K562 (cell line): ENCODE measurements around the gene PRF1. TPM values are rescaled to one million over a fixed set of nuclear protein-coding genes. Genes with fewer than 3 reads are reported as not detected.
A peak's percentile ranks its signal among the peaks of the same experiment; 100 is the strongest.

Source experiments
- ATAC-seq: fragments of 200-7000 bp; cut with Tn5 transposase; 3 replicates; pipeline ENCODE4 v1.9.1; 2020; ENCODE audit warnings: moderate library complexity
- BruUV-seq: library from RNA; stranded (reverse); fragments of 400-500 nt; replicated peaks from 2 replicates; lab custom pipeline; 2021; lab: Mats Ljungman, UMichigan
- CTCF ChIA-PET: fragments of 300-600 bp; formaldehyde crosslinking; extraction: SDS; loops from one replicate; lab custom pipeline; 2021; ENCODE audit warnings: low intra/inter-chr PET ratio; lab: Yijun Ruan, JAX
- POLR2A ChIA-PET: fragments of 300-600, 350-650 bp; sonication (Branson Sonifier 250); formaldehyde crosslinking; extraction: SDS; loops from one replicate; lab custom pipeline; 2021; ENCODE audit warnings: antibody characterized with exemption, inconsistent platforms; lab: Yijun Ruan, JAX
- DNase-seq, 4 experiments: peaks; one replicate each; pipeline versions ENCODE4 v3.0.0 to v3.0.0-alpha.2; 2011 to 2018; ENCODE audit warnings: low spot score in 3 of 4, mixed read lengths in 3 of 4; ENCODE audit errors: extremely low read depth in 1 of 4
- FAIRE-seq: peaks from 2 replicates; lab custom pipeline; 2011; peaks lifted over from hg19 to GRCh38; lab: Jason Lieb, UNC
- H2AFZ ChIP-seq: 2 replicates; pipeline ENCODE4 v1.6.0; 2011; ENCODE audit warnings: low read depth, low read length, control low read depth, inconsistent platforms
- H3K27ac ChIP-seq: fragments of 200-600 bp; 3 replicates; pipeline ENCODE4 v1.8.0; 2011; ENCODE audit warnings: low read depth, mild to moderate bottlenecking, control low read depth, inconsistent platforms, low read length, moderate library complexity, mixed read lengths; ENCODE audit errors: extremely low read depth
- H3K27me3 ChIP-seq, 2 experiments: fragments of 300-600 bp in 1 of 2; 2 replicates in 1 of 2; 3 replicates in 1 of 2; pipeline versions ENCODE4 v1.6.0 to v1.8.0; 2011; ENCODE audit warnings: inconsistent platforms in 2 of 2, low read length in 2 of 2, mild to moderate bottlenecking in 1 of 2, mixed read lengths in 1 of 2, moderate library complexity in 1 of 2; ENCODE audit not compliant: control insufficient read depth in 2 of 2, insufficient read depth in 2 of 2
- H3K36me3 ChIP-seq: fragments of 300-600 bp; 3 replicates; pipeline ENCODE4 v1.8.0; 2011; ENCODE audit warnings: mild to moderate bottlenecking, low read length, inconsistent platforms; ENCODE audit not compliant: control insufficient read depth, insufficient read depth
- H3K4me1 ChIP-seq, 2 experiments: fragments of 200-600 bp in 1 of 2; replicated peaks in 1 of 2; 2 replicates in 1 of 2; 3 replicates in 1 of 2; pipeline versions ENCODE4 v1.5.1 to v1.8.0; 2011; ENCODE audit warnings: inconsistent platforms in 2 of 2, low read length in 2 of 2, mild to moderate bottlenecking in 1 of 2, mixed read lengths in 1 of 2, moderate library complexity in 1 of 2; ENCODE audit not compliant: control insufficient read depth in 2 of 2, insufficient read depth in 2 of 2
- H3K4me2 ChIP-seq: 2 replicates; pipeline ENCODE4 v1.6.1; 2011; ENCODE audit warnings: low read length, control low read depth, inconsistent platforms, mixed read lengths; ENCODE audit not compliant: insufficient read depth
- H3K4me3 ChIP-seq: fragments of 200-600 bp; sonication (generic), shearing (Covaris generic); 2 replicates; pipeline ENCODE4 v1.5.1; 2016; ENCODE audit warnings: control low read depth, inconsistent platforms
- H3K79me2 ChIP-seq: fragments of 200-600 bp; 3 replicates; pipeline ENCODE4 v1.8.0; 2011; ENCODE audit warnings: low read length, inconsistent platforms; ENCODE audit not compliant: control insufficient read depth, insufficient read depth
- H3K9ac ChIP-seq, 2 experiments: 2 replicates each; pipeline versions ENCODE4 v1.6.0 to v1.6.1; 2011; ENCODE audit warnings: low read depth in 2 of 2, low read length in 2 of 2, control low read depth in 1 of 2, inconsistent platforms in 1 of 2, mild to moderate bottlenecking in 1 of 2, mixed read lengths in 1 of 2; ENCODE audit not compliant: insufficient read depth in 1 of 2
- H3K9me1 ChIP-seq: one replicate; pipeline ENCODE4 v1.6.0; 2011; ENCODE audit warnings: inconsistent platforms, mild to moderate bottlenecking, low read length, moderate library complexity; ENCODE audit not compliant: control insufficient read depth, insufficient read depth
- H3K9me3 ChIP-seq: replicated peaks from 2 replicates; pipeline ENCODE4 v1.5.1; 2011; ENCODE audit warnings: low read depth, low read length, inconsistent platforms; ENCODE audit not compliant: control insufficient read depth, insufficient read depth
- H4K20me1 ChIP-seq: replicated peaks from 2 replicates; pipeline ENCODE4 v1.6.1; 2011; ENCODE audit warnings: low read length, inconsistent platforms, mixed read lengths; ENCODE audit not compliant: control insufficient read depth, insufficient read depth
- ARID1B ChIP-seq: fragments of 450-650 bp; IDR thresholded peaks from 2 replicates; pipeline ENCODE4 v1.6.1; 2016; ENCODE audit warnings: antibody characterized with exemption, mild to moderate bottlenecking, inconsistent platforms
- ATF3 ChIP-seq, 2 experiments: fragments of 450-650 bp in 1 of 2; sonication (generic) in 1 of 2; formaldehyde crosslinking in 1 of 2; IDR thresholded peaks in 1 of 2; conservative IDR thresholded peaks in 1 of 2; 2 replicates each; pipeline versions ENCODE4 v1.6.1 to v1.8.1; 2016 to 2023; ENCODE audit warnings: mild to moderate bottlenecking in 2 of 2, moderate library complexity in 2 of 2, inconsistent platforms in 1 of 2, missing genetic modification reagents in 1 of 2
- HMBOX1 ChIP-seq: sonication (generic); IDR thresholded peaks from 2 replicates; pipeline ENCODE4 v1.6.1; 2016
- NR2F6 ChIP-seq: fragments of 450-650 bp; formaldehyde crosslinking; IDR thresholded peaks from 2 replicates; pipeline ENCODE4 v1.4.0; 2020; ENCODE audit warnings: mild to moderate bottlenecking
- SMAD4 ChIP-seq: fragments of 250-450 bp; sonication (Bioruptor Pico); conservative IDR thresholded peaks from 2 replicates; pipeline ENCODE4 v1.8.0; 2021; ENCODE audit warnings: inconsistent platforms, mild to moderate bottlenecking, moderate library complexity
- SMARCA4 ChIP-seq: fragments of 450-650 bp; IDR thresholded peaks from 2 replicates; pipeline ENCODE4 v1.6.1; 2016
- TAF1 ChIP-seq: IDR thresholded peaks from 2 replicates; pipeline ENCODE4 v1.6.1; 2011; ENCODE audit warnings: mild to moderate bottlenecking, low read length, moderate library complexity; ENCODE audit not compliant: insufficient read depth, control insufficient read depth, severe bottlenecking; ENCODE audit errors: extremely low read depth
- TBL1XR1 ChIP-seq, 2 experiments: IDR thresholded peaks; 2 replicates each; pipeline ENCODE4 v1.6.1; 2012; ENCODE audit warnings: improper control_type of control experiment in 2 of 2, low read length in 2 of 2, mild to moderate bottlenecking in 1 of 2
- WGBS: fragments of 100-300 bp; shearing (Covaris generic); methylation state at CpG from one replicate; pipeline ENCODE4 v1.1.6; 2016; ENCODE audit warnings: low coverage, mixed read lengths; ENCODE audit not compliant: insufficient coverage; ENCODE audit errors: missing lambda C conversion rate; 5-methylcytosine and 5-hydroxymethylcytosine counted together
- in situ Hi-C: fragments of 300-500 bp; cut with MboI; formaldehyde crosslinking; loops from 4 replicates; pipeline ENCODE4 v1.15.0; 2018; ENCODE audit warnings: inconsistent platforms, mixed read lengths
- intact Hi-C: fragments of 100-400 bp; cut with micrococcal nuclease; formaldehyde crosslinking; loops from 2 replicates; pipeline ENCODE4 v1.14.2; 2022
- polyA plus RNA-seq, 8 experiments: library from polyadenylated mRNA; depleted of rRNA in 4 of 8; stranded (reverse) in 5 of 8; unstranded in 3 of 8; fragments of >200 nt; fragmentation: Nextera tagmentation in 2 of 8; fragmentation: Illumina TruSeq in 1 of 8; extraction: Ambion mirVana in 2 of 8; extraction: Trizol in 1 of 8; gene quantifications; 2 replicates each; pipeline versions ENCODE4 v1.2.1 to v1.2.3, GENCODE V29; 2011 to 2014; ENCODE audit warnings: inconsistent platforms in 1 of 8, missing spikeins in 1 of 8
- total RNA-seq, 7 experiments: library from RNA; depleted of rRNA in 6 of 7; stranded (reverse); fragments of >200 nt in 6 of 7; fragmentation: Illumina TruSeq in 2 of 7; extraction: Trizol in 2 of 7; gene quantifications; 2 replicates each; pipeline versions ENCODE4 v1.2.1 to v1.2.3, GENCODE V29; 2011 to 2021; ENCODE audit warnings: low replicate concordance in 1 of 7

Gene PRF1
- total and polyA plus RNA-seq, 9 of the 15 experiments (the other 6 are each of a cell fraction or from before 2014, with no cell fraction given): 3.8 to 8.6 (median 6.3) TPM

- TF ChIP-seq SMAD4 (CRISPR knock-in tag) (peak; percentile 48; the same call in 1 of the 2 replicates), HMBOX1 (no peak), ARID1B (peak; percentile 37; the same call in 1 of the 2 replicates), SMARCA4 (peak; percentile 22; the same call in 1 of the 2 replicates), NR2F6 (no peak), TBL1XR1 (IDR thresholded peaks at IDR 0.05; ENCODE audit: low read length in 2 of 2) (0 out of 4 replicates have a peak, but pooled peaks of 1 of the 2 experiments have one; percentile 50)
These were observed 15.4 kb upstream of the PRF1 start (continued) for GRCh38 chr10:70617798-70618568.

- Histone ChIP-seq H3K79me2 (no peaks in the 10 kb centered on the region), H3K9me1 (no peaks in the 10 kb centered on the region), H3K27me3 (no peaks in the 10 kb centered on the region), H3K4me1 (peaks cover 0 to 24% of the 10 kb centered on the region in 2 experiments; a peak in 4 of 5 replicates), H3K4me2 (no peak overlapping the region), H3K9ac (no peak overlapping the region), H3K36me3 (no peaks in the 10 kb centered on the region), H3K4me3 (no peak overlapping the region), H3K9me3 (peaks cover 12% of the 10 kb centered on the region), H4K20me1 (no peaks in the 10 kb centered on the region), H2AFZ (peak overlapping the region; percentile 36; the same call in 1 of the 2 replicates), H3K27ac (no peak overlapping the region)
- no peak for DNase-seq
- no TSS peak for BruUV-seq
- intact Hi-C loops (loop anchor here (5.0 kb wide), 3 partner anchors 39 to 201 kb away; partner anchors contain the start of gene SGPL1), in situ Hi-C loops (no loop called here)
- no peak for FAIRE-seq
- WGBS: 83% methylated on average over 4 of the region's 4 CpGs
- ChIA-PET POLR2A (interaction anchor here (0.7 kb wide), 2 partner anchors 14 to 142 kb away, joined by 3 to 4 read pairs; partner anchors contain the start of gene PRF1), CTCF (no interaction called here)
- no peak for ATAC-seq
- TF ChIP-seq TAF1 (no peak), ATF3 (IDR thresholded peaks at IDR 0.05) (no peak), ATF3 (CRISPR knock-in tag; conservative IDR thresholded peaks at IDR 0.05) (no peak)
These were observed 14.2 kb upstream of the PRF1 start for GRCh38 chr10:70616761-70617160.
